ENCODE data around the gene ANKFN1.
"Not testable (repeated sequence)": the region's sequence is repeated elsewhere in the genome, so short reads cannot be mapped to it uniquely, and the experiment has no call there.

Gene ANKFN1

DNA sequence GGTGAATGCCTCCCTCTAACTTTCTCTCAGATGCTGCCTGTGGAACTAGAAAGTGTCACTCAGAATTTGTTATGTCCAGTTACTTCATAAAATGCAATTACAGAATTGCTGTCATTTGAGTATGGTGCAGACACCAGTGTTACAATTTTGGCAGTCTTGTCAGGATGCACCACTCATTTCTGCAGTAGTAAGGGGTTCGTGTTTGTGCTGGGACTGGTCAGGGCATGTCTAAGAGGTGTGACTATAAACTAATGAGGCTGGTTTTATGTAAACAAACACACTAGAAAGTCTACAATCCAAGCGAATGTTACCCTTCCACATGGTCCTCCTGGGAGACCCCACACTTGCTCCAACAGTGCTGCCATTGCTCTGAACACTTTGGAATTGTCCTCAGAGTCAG, 206.2 kb downstream of the ANKFN1 start:
- no peak for DNase-seq

GRCh38 chr17:56367366-56367765, 214.1 kb downstream of the ANKFN1 start:
- DNase-seq: no peak

DNA sequence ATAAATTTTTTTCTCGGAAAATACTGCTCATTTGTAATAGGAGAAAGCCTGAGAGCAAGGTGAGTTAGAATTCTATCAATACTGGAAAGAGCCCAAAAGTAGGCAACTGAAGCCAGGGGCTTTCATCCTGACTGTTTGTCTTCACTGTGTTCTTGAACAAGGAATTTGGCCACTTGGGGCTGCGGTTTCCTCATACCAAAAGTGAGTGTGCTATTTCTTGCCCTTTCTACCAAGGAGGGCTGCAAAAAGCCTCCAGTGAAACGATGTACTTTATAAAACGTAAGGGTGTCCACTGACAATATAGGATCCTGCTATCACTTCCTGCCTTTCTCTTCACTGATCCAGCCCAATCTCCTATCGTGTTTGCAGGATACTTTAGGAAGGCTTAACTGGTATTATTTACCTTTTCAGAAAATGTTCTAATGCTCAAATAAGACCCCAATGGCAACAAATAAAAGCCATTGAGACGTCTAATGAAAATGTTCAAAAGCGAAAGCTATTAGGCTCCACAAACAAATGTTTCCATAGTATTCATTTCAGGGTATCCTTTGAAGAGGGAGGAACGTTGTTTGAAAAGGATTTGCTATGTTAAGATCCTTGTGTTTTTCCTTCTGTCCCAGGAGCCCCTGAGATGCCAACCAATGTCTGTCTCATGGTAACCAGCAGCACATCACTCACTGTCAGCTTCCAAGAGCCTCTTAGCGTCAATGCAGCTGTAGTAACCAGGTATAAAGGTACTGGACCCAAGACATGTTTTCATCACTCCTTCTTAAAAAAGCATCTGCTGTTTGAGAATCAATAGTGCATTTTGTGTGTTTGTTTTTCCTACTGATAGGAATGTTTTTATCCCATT, 220.9 kb downstream of the ANKFN1 start:
- DNase-seq: no peak

DNA sequence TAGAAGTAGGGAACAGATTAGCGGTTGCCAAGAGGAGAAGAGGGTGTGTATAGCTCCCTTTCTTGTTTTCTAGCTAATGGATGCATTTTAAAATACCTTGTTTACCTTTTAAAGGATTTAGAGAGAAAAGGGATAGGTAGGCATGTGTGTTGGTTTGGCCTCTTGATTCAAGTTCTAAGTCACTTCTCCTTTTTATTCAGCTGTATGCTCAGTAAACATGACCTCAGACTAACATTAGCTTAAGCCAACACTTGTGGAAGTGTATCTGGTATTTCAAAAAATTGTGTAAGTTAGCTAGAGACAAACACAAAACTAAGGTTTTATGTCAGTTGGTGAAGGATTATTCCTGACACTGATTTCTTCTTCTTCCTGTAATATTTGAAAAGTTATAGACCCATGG, 236.1 kb downstream of the ANKFN1 start:
- DNase-seq: no peak

DNA sequence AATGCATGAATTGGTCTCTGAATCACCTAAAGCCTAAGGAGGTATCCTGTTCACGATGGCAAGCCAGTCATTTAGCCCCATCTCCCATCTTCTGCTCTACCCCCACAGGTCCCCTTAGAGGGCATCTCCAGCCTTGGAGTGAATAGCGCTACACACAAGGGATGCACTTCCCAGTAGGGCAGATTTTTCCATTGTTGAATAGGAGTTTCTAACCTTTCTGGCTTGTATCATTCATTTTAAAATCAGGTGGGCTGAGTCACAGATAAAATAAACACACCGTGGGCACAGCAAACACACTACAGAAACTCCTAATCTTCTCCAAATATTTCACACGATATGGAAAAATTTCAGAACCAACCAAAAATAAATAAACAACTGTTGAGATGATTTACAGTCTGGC, 239.0 kb downstream of the ANKFN1 start:
- no peak for DNase-seq

DNA sequence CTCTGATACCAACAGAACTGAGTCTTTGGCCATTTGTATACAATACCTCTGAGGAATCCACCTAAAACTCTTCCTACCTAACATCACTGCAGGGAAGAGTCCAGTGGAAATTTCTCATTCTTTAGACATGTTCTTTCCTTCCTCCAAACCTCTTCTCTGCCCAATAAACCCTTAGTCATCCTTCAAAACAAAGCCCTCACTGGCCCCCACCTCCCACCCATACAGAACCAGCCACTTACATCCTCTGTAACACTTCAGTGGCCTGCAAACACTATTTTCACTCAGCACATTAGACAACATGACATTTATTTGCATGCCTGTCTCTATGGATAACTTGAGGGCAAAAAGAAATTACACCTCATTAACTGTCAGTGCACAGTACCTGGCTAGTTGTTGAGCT, 239.9 kb downstream of the ANKFN1 start:
- DNase-seq: no peak

DNA sequence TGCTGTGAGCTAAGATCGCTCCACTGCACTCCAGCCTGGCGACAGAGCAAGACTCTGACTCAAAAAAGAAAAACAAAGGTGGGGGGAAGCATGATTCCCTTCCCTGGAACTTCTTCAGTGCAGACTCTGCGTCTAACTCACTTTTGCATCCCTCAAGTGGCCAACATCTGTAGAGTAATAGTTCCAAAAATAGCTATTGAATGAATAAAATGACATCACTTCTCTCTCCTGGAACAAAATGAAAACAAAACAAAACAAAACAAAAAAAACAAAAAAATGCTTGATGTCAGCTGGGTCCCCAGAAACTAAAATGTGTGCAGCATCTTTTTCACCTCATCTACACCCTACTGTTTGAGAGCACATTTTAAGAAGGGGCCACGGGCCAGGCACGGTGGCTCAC, 242.5 kb downstream of the ANKFN1 start:
- no peak for DNase-seq

DNA sequence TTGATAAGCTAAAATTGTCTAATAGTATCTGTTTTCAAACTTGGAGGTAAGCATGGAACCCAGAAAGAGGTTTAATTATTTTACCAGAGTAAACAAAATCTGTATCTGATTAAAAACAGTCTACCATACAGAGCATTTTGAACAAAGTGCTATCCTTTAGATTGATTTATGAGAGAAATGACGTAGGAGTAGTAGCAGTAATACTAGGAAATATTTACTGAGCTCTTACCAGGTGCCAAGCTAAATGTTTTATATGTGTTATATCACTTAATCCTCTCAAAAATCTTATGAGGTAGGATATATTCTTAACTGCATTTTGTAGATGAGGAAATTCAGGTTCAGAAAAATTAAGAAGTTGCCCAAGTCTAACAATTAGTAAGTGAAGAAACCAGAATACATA, 253.8 kb downstream of the ANKFN1 start:
- DNase-seq: no peak

GRCh38 chr17:56412356-56412755, 259.1 kb downstream of the ANKFN1 start:
- DNase-seq: not testable (repeated sequence)

DNA sequence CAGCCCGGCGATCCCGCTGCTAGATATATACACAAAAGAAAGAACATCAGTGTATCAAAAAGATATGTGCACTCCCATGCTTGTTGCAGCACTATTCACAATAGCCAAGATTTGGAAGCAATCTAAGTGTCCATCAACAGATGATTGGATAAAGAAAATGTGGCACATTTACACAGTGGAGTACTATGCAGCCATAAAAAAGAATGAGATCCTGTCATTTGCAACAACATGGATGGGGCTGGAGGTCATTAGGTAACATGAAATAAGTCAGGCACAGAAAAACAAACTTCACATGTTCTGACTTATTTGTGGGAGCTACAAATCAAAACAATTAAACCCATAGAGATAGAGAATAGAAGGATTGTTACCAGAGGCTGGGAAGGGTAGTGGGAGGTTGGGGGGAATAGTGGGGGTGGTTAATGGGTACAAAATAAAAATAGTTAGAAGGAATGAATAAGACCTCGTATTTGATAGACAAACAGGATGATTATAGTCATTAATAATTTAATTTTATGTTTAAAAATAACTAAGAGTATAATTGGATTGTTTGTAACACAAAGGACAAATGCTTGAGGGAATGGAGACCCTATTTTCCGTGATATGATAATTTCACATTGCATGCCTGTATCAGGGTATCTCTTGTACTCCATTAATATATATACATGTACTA, 263.5 kb downstream of the ANKFN1 start:
- no peak for DNase-seq

DNA sequence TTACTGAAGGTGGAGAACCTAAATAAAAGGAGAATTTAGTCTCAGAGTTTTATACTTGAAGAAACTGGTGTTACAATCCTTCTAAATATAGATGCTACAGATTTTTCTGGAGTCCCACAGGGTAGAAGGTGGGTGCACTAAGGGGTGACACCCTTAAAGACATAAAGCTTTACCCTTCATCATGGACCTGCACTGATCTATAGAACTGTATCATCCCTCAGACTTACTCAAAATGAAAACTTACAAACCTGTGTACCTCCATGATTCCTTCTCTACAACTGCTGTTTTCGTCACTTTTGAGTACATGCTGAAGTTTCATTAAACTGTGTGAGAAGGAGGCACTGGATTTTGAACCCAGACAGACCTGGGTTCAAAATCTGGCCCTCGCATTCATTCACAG, 270.7 kb downstream of the ANKFN1 start:
- no peak for DNase-seq

GRCh38 chr17:56424543-56425044, 271.3 kb downstream of the ANKFN1 start:
- no peak for DNase-seq

DNA sequence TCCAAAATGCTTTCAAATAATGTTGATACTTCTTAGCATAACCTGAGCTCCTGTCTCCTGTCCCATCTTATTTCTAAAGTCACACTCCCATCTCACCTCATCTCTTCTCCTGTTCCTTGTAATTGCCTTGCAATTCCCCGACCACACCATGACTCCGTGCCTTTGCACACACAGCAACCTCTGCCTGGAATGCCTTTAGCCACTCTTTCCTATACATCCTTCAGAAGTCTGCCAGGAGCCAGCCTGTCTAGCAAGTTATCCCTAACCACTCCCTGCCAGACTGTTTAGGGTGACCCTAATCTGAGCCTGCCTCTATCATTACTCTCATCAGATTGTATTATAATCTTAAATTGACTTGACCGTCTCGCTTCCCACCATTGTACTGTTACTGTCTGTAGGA, 272.2 kb downstream of the ANKFN1 start:
- DNase-seq: no peak

DNA sequence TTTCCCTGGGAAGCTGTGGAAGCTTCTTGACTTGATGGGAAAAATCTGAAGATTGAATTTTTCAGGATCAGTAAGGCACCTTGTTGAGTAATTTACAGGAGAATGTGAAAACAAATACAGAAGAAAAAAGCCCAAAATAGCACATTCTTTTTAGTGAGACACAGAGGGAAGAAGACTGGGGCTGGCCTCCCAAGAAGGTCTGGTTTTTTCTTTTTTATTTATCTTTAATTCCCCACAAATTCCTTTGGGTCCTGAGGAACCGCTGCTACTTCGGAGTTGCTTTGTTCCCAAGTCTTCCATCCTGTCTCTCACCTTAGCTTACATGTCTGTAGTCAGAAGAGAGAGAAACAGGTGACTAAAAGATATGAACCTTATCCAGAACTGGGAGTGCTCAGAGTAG, 273.6 kb downstream of the ANKFN1 start:
- no peak for DNase-seq

DNA sequence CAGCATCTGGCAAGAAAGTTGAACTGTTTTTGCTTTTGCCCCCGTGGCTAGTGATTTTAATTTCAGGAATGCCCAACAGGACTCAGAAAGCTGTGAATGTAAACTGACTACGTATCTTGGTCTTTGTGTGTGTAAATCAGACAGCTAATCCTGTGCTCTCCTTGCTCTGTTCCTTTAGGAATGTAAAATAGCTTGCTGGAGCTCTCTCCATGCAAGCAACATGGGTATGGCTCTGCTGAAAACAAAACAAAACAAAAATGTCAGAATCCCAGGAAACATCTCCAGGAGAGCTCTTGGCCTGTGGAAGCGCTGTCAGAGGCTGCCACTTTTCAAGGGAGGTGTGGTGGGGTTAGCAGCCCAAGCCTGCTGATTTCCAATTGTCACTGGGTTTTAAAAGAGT, 278.5 kb downstream of the ANKFN1 start:
- DNase-seq: no peak

- DNase-seq: no peak
These were observed 279.2 kb downstream of the ANKFN1 start for GRCh38 chr17:56432443-56432842.

DNA sequence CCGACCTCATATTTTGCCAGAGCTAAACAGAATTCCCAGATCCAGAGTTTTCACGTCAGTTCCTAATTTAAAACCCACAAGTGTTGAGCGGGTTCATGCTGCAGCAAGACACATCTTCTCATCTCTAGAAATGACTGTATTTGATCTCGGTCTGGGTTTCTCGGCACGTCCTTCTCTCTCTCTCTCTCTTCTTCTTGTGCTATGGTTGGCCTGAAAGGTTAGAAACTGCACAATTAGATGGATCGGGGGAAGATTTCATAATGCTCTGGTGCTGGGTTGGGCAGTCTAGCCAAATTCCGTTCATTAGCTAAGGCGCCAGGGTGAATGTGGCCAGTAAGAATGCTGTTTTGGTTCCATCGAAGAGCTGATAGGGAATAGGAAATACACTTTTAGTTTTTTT, 281.3 kb downstream of the ANKFN1 start:
- DNase-seq: no peak

DNA sequence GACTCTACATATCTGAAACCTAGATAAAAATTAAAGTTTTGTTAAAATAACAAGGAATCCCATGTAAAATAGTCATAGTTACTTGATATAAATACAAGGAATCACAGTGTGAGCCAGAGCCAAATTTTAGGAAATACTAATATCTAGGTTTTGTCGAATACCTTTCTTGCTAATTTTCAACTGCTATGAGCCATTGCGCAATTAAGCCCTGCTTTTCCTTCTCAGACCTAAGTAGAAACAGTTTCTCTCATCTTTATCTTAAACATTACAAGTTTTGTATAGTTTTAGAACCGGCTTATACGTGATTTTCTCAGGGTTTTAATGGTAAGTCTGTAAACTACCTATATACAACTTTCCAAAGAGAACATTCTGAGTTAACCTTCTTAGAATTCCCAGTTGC, 282.9 kb downstream of the ANKFN1 start:
- no peak for DNase-seq

DNA sequence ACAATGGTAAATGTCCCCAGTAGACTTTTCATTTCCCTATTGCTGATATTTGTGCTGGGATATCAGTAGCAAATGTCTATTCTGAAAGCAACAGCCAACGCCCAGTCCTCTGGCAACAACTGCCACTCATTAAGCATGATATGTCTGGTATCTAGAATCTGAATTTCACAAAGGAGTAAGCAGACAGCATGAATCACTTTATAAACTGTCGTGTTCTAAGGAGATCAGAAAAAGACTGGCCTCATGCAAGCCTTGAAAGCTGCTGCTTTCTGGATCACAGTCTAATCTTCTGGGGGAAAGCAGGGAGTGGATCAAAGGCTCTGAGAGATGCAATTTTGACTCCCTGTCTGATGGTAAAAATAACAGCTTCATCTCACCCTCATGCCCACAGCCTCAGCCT, 287.1 kb downstream of the ANKFN1 start:
- no peak for DNase-seq

DNA sequence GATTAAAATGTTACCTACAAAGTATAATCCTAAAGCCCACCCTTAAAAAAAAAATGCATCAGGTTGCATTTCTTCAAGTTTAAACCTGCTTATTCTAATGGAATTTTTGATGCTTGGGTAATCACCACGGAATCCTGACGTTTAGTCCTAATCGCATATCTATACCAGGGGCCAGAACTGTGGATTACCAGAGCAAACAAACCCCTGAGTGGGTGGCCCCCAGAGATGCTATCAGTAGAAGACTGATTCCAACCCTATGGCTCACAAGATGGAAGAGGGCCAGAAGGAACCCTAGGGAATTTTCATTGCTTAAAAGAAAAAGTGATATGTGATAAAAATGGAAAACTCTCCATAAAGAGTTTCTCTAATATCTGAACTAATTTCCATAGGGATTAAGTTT, 288.0 kb downstream of the ANKFN1 start:
- no peak for DNase-seq

- DNase-seq: no peak
These were observed 292.6 kb downstream of the ANKFN1 start for GRCh38 chr17:56445692-56446411.

- no peak for DNase-seq
These were observed 293.9 kb downstream of the ANKFN1 start for GRCh38 chr17:56447171-56447570.

GRCh38 chr17:56448371-56448770, 295.1 kb downstream of the ANKFN1 start:
- no peak for DNase-seq

DNA sequence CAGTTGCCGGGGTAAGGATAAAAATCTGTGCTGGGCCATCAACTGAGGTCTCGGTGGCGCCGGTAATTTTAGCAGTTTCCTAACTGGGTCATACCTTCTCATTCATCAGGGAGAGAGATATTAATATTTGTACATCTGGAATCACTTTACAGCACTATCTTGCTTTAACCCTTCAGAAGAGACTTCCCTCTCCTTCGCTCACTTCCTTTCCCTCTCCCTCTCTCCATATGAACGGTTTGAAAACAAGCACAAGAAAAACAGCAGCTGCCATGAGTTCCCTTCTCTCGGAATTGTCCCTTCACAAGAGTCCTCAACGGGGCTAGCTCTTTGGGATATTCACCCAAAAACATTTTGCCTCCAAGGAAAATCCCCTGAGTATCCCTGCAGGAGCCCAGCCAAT, 295.9 kb downstream of the ANKFN1 start:
- no peak for DNase-seq
